Stromal cell of bone marrow (primary cell): ENCODE measurements around the gene MEMO1.
"Not testable (repeated sequence)": the region's sequence is repeated elsewhere in the genome, so short reads cannot be mapped to it uniquely, and the experiment has no call there.

Source experiments
- DNase-seq: peaks from one replicate; pipeline ENCODE4 v3.0.0-alpha.2; 2012; ENCODE audit warnings: low read depth

Gene MEMO1

DNA sequence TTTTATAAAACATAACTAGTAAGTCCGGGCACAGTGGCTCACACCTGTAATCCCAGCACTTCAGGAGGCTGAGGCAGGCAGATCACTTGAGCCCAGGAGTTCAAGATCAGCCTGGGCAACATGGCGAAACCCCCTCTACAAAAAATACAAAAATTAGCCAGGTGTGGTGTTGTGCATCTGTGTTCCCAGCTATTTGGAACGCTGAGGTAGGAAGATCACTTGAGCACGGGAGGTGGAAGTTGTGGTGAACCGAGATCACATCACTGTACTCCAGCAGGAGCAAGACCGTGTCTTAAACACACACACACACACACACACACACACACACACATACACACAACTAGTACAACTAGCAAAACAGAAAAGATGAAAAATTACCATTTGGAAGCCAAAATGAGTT lies 103.3 kb downstream of the MEMO1 start:
- not testable (repeated sequence) for DNase-seq

DNA sequence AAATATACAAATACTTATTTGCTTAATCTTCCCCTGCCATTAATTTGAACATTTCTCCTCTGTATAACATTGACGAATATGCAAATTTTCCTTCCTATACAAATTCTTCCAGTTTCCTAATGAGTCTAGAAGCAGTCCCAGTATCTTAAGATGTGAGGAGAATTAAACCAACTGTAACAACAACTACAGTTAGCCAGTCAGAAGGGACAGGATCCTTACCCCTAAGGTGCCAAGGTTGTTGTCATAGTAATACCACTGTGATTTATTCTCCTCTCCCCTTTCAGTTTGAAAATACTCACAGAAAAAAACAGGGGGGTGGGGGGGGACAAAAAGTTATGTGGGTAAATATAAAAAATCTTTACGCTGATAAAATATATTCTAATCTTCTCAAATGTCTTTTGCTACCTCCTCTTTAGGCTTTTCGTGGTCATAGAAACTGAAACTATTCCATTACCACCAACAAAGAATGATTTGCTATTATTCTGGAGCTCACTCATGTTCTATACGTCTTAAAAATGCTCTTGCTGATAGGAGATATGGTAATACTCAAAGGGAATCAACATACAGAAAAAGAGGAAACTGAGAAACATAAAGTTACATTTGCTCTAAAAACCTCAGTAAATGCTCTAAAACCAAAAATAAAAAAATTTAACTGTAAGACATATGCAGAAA lies 107.6 kb downstream of the MEMO1 start:
- no peak for DNase-seq

DNA sequence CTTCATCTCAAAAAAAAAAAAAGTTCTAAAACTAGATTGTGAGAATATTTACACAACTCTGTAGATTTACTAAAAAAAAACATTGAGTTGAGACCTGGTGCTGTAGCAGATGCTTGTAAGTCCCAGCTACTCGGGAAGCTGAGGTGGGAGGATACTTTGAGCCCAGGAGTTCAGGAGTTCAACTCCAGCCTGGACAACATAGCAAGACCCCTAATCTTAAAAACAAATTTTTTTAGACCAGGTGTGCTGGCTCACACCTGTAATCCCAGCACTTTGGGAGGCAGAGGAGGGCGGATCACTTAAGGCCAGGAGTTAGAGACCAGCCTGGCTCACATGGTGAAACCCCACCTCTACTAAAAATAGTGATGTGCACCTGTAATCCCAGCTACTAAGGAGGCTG lies 108.9 kb downstream of the MEMO1 start:
- DNase-seq, result no peak

DNA sequence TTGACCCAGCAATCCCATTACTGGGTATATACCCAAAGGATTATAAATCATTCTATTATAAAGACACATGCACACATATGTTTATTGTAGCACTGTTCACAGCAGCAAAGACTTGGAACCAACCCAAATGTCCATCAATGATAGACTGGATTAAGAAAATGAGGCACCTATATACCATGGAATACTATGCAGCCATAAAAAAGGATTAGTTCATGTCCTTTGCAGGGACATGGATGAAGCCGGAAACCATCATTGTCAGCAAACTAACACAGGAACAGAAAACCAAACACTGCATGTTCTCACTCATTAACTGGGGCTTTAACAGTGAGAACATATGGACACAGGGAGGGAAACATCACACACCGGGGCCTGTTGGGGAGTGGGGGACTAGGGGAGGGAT lies 110.7 kb downstream of the MEMO1 start:
- not testable (repeated sequence) for DNase-seq

DNA sequence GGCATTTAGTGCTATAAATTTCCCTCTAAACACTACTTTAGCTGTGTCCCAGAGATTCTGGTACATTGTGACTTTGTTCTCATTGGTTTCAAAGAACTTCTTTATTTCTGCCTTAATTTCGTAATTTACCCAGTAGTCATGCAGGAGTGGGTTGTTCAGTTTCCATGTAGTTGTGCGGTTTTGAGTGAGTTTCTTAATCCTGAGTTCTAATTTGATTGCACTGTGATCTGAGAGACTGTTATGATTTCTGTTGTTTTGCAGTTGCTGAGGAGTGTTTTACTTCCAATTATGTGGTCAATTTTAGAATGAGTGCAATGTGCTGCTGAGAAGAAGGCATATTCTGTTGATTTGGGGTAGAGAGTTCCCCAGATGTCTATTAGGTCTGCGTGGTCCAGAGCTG lies 112.5 kb downstream of the MEMO1 start:
- not testable (repeated sequence) for DNase-seq

DNA sequence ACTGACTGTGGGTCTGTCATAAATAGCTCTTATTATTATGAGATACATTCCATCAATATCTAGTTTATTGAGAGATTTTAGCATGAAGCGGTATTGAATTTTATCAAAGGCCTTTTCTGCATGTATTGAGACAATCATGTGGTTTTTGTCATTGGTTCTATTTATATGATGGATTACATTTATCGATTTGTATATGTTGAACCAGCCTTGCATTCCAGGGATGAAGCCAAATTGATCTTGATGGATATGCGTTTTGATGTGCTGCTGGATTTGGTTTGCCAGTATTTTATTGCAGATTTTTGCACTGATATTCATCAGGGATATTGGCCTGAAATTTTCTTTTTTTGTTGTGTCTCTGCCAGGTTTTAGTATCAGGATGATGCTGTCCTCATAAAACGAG lies 113.5 kb downstream of the MEMO1 start:
- not testable (repeated sequence) for DNase-seq

DNA sequence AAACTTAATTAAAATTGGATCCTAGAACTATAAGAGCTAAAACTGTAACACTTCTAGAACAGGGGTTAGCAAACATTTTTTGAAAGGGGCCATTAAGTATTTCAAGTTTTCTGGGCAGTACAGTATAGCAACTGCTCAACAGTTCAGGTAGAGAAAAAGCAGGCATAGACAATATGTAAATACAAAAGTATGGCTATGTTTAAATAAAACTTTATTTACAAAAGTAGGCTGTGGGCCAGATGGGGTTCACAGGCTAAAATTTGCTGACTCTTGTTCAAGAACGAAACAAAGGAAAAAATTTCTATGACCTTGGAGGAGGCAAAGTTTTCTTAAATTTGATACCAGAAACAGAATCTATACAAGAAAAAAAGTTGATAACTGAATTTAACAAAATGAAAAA lies 114.5 kb downstream of the MEMO1 start:
- DNase-seq, result no peak

DNA sequence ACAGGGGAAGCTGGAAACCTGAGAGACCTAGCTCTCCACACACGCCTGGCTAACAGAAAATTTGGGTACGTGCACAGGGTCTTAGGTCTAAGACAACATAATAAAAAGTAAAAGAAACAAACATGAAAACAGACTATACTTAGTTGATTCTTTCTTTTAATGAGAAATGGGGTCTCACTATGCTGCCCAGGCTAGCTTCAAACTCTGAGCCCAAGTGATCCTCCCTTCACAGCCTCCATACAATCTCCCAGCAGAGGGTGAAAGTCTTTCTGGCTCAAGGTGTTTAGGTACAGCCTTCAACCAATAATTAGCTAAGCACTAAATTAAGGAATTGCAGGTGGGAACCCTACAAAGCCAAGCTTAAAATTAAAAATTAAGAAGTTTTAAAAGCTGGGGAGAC lies 116.2 kb downstream of the MEMO1 start:
- DNase-seq, result no peak

DNA sequence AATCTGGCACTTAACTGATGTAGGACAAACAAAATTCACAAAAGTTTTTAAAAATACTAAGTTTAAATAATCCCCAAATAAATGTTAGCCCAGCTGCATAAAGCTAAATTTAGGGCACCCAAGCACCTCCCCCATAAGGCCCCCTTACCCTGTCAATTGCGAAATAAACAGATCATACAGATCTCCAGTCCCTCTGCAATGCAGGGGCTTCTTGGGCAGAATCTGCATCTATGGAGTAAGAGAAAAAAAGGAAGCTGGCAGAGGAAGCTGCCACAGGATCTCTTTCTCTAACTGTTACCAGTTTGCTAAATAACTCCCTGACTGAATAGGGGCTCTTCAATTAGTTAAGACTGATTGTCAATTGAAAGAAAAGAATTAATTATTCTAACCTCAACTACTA lies 117.7 kb downstream of the MEMO1 start:
- no peak for DNase-seq

DNA sequence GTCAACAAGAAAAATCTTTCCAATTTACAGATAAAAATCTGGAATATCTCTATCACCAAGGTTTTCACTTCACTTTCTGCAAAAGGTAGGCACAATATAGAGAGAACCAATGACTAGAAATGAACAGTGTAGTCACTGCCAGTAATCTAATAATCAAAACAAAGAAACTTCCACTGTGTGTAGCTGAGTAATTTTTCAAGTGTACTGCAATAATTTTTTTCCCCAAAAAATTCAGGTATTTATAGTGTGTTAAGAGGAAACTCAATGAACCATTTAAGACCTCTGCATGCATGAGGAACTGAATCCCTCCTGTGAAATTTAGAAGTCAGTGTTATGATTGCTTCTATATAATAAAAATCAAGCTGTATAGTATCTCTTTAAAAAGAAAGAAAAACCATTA lies 121.8 kb downstream of the MEMO1 start:
- no peak for DNase-seq

DNA sequence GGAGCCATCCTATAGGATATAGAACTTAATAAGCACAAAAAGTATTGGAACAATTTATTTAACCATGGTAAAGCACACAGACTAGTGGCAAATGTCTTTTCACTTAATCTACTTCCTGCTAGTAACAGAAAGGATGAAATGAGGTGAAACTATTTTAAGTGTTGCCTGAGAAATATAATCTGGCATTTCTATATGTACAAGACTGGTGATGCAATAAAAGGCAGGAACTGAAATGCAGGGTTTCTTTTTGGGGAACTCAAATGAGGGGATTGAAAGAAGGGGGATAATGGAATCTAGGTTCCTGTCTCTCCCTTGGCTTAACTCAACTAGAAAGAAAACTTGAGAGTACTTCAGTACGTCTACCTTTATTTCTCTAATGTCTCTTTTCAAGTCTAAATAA lies 122.3 kb downstream of the MEMO1 start:
- DNase-seq, result no peak

DNA sequence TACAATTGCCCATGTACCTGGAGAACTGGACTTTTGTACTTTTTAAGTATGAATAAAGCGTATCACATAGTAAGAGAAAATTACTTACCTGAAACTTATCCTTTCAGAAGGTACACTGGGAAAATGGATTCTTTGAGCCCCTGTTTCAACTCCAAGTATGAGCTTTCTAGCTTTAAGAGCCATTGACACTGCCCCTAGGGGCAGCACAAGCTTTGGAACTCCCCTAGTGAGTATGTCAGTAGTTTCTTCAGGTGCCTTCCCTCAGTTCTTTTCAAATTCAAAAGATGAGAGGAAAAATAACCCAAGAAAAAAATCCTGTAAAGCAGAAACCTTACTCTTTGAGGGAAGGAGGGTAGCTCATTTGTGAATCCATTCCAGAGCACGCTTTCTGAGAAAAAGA lies 124.1 kb downstream of the MEMO1 start:
- DNase-seq, result no peak

DNA sequence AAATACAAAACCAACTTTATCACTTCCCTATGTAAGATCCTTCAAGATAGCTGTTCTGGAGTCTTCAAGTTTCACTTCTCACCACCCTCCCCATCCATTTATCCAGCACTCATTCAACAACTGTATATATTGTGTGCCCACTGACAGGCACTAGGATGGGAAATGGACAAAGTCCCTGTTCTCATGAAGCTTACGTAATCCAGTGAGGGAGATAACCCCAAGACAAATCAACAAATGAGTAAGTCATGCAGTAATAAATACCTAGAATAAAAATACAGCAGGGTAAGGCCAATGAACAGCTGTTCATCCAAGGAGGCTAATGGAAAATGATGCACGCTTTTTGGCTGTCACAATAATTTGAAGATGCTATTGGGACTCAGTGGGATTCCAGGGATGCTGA lies 133.8 kb downstream of the MEMO1 start:
- DNase-seq, result no peak

DNA sequence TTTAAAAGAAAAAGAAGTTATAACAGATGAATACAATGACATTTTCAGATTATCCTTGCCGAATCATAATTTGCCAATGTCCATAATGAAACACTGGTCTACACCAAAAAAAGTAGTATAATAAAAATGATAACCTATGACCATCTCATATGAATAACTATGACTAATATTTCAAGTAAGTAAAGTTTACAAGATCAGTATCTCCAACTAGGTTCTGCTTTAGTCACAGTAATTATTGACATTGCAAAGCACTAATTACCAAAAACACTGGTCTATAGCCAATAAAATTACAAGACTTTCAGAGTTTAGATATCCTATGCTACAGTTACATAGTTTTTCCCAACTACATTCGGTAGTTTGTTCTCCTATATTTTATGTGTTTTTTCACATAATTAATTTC lies 136.7 kb downstream of the MEMO1 start:
- no peak for DNase-seq

DNA sequence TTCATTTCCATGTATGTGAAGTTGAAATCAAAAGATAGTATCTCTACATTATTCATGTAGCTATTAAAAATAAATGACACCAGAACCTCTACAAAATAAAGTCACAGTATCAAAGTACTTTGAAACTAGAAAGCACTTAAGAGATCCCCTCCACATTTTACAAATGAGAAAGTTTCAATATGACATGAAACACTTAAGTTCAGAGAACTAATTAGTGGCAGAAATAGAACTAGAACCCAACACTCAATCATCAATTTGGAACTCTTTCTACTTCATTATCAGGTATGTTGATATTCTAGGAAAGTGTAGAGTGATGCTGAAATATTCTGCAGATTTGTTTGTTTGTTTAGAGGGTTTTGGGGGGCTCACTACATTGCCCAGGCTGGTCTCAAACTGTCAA lies 145.6 kb downstream of the MEMO1 start:
- no peak for DNase-seq

DNA sequence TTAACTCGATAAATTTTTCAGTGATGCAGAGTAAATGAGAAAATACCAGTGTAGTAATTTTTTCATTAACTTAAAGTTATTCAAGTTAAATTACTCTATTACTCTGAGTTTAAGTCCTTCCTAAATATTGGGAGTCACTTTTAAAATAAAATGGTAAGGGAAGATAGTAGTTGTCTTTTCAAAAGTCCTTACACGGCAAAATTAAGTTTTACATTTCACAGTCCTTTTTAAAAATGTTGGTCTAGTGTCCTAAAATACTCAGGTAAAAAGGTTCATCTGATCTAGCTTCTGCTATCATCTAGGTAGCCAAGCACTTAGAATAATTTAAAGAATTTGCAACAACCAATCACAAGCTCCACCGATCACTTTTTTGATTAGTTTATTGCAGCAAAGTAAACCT lies 146.9 kb downstream of the MEMO1 start:
- no peak for DNase-seq

DNA sequence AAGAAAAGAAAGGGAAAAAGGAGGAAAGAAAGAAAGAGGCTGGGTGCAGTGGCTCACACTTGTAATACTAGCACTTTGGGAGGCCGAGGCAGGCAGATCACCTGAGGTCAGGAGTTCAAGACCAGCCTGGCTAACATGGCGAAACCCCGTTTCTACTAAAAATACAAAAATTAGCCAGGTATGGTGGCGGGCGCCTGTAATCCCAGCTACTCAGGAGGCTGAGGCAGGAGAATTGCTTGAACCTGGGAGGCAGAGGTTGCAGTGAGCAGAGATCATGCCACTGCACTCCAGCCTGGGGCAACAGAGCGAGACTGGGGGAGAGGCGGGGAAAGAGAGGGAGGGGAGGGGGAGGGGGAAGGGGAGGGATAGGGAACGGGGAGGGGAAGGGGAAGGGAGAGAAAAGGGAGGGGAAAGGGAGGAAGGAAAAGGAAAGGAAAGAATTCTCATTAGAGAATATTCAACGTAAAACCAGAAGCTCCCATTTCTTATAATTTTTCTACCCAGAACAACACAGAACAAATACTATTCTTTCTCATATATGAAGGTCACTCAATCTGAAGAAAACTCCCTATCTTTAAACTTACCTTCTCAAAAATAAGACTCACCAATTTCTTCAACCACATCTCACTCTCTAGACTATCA lies 147.7 kb downstream of the MEMO1 start:
- DNase-seq, result not testable (repeated sequence)

DNA sequence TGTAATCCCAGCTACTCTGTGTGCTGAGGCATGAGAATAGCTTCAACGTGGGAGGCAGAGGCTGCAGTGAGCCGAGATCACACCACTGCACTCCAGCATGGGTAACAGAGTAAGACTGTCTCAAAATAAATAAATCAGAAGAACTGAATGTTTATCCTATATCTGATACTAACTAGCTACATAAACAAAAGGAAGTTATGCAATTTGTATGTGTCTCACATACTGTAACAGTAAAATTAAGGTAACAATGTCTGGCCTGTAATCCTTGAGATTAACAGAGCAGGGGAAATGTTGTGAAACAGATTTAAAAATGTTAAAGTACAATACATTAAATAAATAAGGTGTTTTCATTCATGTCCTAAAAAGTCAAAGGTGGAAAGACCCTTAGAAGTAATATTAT lies 150.8 kb downstream of the MEMO1 start:
- no peak for DNase-seq

DNA sequence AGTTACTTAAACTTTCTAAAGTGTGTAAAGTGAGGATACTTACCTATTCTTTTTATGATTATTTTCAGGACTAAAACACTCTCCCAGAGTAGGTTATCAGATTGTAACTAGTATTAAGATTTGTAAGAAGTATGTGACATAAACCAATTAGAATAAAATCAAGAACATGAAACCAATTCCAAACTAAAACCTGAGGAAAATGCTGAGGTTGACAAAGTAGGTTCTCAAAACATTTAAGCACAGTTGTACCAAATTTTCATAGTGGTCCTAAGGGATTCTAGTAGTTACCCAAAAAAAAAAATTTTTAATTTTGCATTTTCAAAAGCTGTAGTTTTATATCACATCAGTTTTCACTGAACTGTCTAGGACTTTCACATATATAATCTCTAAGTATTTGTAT lies 157.3 kb downstream of the MEMO1 start:
- DNase-seq, result no peak

DNA sequence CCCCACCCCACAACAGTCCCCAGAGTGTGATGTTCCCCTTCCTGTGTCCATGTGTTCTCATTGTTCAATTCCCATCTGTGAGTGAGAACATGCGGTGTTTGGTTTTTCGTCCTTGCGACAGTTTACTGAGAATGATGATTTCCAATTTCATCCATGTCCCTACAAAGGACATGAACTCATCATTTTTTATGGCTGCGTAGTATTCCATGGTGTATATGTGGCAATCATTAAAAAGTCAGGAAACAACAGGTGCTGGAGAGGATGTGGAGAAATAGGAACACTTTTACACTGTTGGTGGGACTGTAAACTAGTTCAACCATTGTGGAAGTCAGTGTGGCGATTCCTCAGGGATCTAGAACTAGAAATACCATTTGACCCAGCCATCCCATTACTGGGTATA lies 168.7 kb downstream of the MEMO1 start:
- DNase-seq, result not testable (repeated sequence)

DNA sequence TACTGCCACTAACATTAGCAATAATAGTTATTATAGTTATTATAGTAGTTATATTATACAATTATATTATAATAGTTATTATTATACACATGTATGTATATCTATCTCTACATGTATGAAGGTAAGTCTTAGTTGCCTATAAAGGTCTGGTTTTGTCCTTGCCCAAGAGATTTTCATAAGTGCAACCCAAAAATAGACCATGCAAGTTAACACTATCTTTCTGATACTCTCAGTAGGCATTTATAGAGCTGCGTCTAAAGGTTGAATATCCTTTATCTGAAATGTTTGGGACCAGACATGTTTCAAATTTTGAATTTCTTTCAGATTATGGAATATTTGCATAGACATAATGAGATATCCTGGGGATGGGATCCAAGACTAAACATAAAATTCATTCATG lies 175.4 kb downstream of the MEMO1 start:
- DNase-seq, result no peak

DNA sequence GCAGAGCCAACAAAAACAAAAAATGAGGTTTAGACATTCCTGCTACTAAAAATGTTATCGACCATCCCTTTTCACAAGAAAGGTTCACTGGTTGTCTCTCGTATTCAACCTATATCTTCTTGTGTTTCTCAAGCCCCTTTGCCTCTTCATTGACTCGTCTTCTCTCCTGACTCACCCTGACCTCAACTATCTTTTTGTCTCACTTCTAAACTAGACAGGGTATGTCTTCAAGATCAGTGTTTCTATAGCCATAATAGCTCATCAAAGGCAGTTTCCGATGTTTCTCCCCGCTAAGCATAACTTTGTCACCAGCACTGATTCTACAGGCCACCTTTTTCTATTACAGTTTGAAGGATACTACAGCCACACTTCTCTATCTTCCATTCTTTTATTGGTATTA lies 178.4 kb downstream of the MEMO1 start:
- no peak for DNase-seq

DNA sequence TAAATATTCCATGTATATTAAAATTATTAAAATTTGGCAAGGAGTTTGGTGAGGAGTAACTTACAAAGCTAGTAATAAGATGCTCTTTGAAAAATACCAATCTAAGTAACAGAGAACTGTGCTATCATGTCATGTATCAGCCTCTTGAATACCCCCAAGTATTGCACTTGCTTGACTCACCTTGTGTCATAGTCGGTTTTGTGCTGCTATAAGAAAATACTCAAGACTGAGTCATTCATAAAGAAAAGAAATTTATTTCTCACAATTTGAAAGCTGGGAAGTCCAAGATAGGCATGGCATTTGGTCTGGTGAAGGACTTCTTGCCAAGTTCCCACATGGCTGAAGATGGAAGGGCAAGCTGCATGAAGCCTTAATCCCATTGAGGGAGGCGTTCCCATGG lies 179.2 kb downstream of the MEMO1 start:
- DNase-seq, result no peak

DNA sequence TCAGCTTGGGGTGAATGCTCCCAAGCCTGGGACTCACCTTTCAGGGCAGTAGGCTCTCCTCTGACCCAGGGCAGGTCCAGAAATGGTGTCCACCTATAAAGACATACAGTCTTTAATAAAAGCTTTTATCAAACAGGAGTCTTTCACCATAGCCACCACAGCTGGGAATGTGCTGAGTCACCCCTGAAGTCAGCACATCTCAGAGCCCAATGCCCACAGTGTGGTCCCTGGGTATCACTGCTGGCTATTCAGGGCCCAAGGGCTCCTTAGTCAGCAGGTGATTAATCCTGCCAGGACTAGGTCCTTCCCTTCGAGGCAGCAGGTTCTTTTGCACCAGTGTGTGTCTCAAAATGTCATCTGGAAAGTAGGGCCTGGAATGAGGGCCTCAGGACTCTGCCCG lies 181.9 kb downstream of the MEMO1 start:
- DNase-seq, result no peak
